Panc1 (cell line): ENCODE results near the gene ARHGEF37. TPM values are rescaled to one million over a fixed set of nuclear protein-coding genes. Genes with fewer than 3 reads are reported as not detected.

Source experiments
- ATAC-seq: fragments of 200-7000 bp; cut with Tn5 transposase; 2 replicates; pipeline ENCODE4 v1.9.1; 2020; ENCODE audit warnings: mild to moderate bottlenecking, moderate library complexity
- BruUV-seq: library from RNA; stranded (reverse); fragments of 400-500 nt; replicated peaks from 2 replicates; lab custom pipeline; 2021; lab: Mats Ljungman, UMichigan
- CTCF ChIA-PET: fragments of 300-600 bp; sonication (Branson Sonifier 250); formaldehyde crosslinking; loops from one replicate; lab custom pipeline; 2022; ENCODE audit warnings: antibody characterized with exemption; lab: Charles Lee
- POLR2A ChIA-PET: fragments of 300-600 bp; sonication (Branson Sonifier 250); formaldehyde crosslinking; loops from one replicate; lab custom pipeline; 2022; ENCODE audit warnings: antibody characterized with exemption; lab: Charles Lee
- DNase-seq: peaks from one replicate; pipeline ENCODE4 v3.0.0-alpha.2; 2010; ENCODE audit warnings: low read depth, low spot score
- H3K27ac ChIP-seq: 2 replicates; pipeline ENCODE4 v1.5.1; 2011; ENCODE audit warnings: mild to moderate bottlenecking, low read length, inconsistent platforms
- H3K27me3 ChIP-seq: fragments of 200-500 bp; sonication (Bioruptor generic); 2 replicates; pipeline ENCODE4 v1.6.0; 2014; ENCODE audit warnings: low read length, inconsistent platforms; ENCODE audit not compliant: control insufficient read depth, insufficient read depth
- H3K36me3 ChIP-seq: fragments of 200-500 bp; sonication (Bioruptor generic); 2 replicates; pipeline ENCODE4 v1.5.1; 2014; ENCODE audit warnings: inconsistent platforms, mild to moderate bottlenecking, low read length, moderate library complexity; ENCODE audit not compliant: control insufficient read depth, insufficient read depth
- H3K4me1 ChIP-seq: 2 replicates; pipeline ENCODE4 v1.5.1; 2011; ENCODE audit warnings: inconsistent platforms, mild to moderate bottlenecking, low read length, moderate library complexity; ENCODE audit not compliant: control insufficient read depth, insufficient read depth
- H3K4me3 ChIP-seq, 2 experiments: 2 replicates each; pipeline ENCODE4 v1.5.1; 2011 to 2012; ENCODE audit warnings: low read depth in 2 of 2, low read length in 2 of 2, mild to moderate bottlenecking in 2 of 2, inconsistent platforms in 1 of 2, moderate library complexity in 1 of 2
- H3K9me3 ChIP-seq: fragments of 200-500 bp; sonication (Bioruptor generic); 2 replicates; pipeline ENCODE4 v1.5.1; 2014; ENCODE audit warnings: low read depth, mild to moderate bottlenecking, inconsistent platforms, low read length, moderate library complexity; ENCODE audit not compliant: control insufficient read depth, insufficient read depth
- CTCF ChIP-seq: fragments of 450-650 bp; IDR thresholded peaks from 2 replicates; pipeline ENCODE4 v1.5.1; 2017; ENCODE audit warnings: mild to moderate bottlenecking
- POLR2AphosphoS5 ChIP-seq: IDR thresholded peaks from 2 replicates; pipeline ENCODE4 v1.6.1; 2012; ENCODE audit warnings: mild to moderate bottlenecking, low read depth, low read length, moderate library complexity
- SIN3A ChIP-seq: IDR thresholded peaks from 2 replicates; pipeline ENCODE4 v1.6.1; 2012; ENCODE audit warnings: low read depth, mild to moderate bottlenecking, low read length, moderate library complexity, borderline replicate concordance; ENCODE audit not compliant: insufficient read depth
- TCF7L2 ChIP-seq: IDR thresholded peaks from 2 replicates; pipeline ENCODE4 v1.6.1; 2011; ENCODE audit warnings: mild to moderate bottlenecking, low read depth, low read length, inconsistent platforms
- in situ Hi-C: cut with HindIII; loops from 2 replicates; pipeline ENCODE4 v1.10.0; 2016; ENCODE audit warnings: low sequenced_read_pairs, low pct_unique_long_range_greater_than_20kb
- intact Hi-C: fragments of 100-400 bp; cut with micrococcal nuclease; formaldehyde crosslinking; loops from one replicate; pipeline ENCODE4 v1.10.0; 2022; ENCODE audit not compliant: unreplicated experiment
- total RNA-seq: library from RNA; stranded (reverse); gene quantifications from one replicate; pipeline ENCODE4 v1.2.1, GENCODE V29; 2021; ENCODE audit not compliant: unreplicated experiment
- TF ChIP-seq, protein P1 (sequence below), 2 experiments: IDR thresholded peaks; 2 replicates each; pipeline ENCODE4 v1.6.1; 2011 to 2012; ENCODE audit warnings: low read depth in 2 of 2, control low read depth in 1 of 2, low read length in 1 of 2, mild to moderate bottlenecking in 1 of 2, moderate library complexity in 1 of 2; ENCODE audit not compliant: insufficient read depth in 1 of 2

Gene ARHGEF37
- total RNA-seq, 1 experiment from 2014 or later = 3.2 TPM

- ChIA-PET POLR2A (no interaction called here), CTCF (interaction anchor here (0.5 kb wide), 1 partner anchor 101 kb away, joined by 3 read pairs; the partner anchor contains the start of gene PPARGC1B)
- BruUV-seq = no TSS peak
- Histone ChIP-seq H3K27me3 (no peaks in the 10 kb centered on the region), H3K4me1 (peaks cover 3% of the 10 kb centered on the region), H3K36me3 (no peaks in the 10 kb centered on the region), H3K9me3 (no peaks in the 10 kb centered on the region), H3K4me3 (no peak overlapping the region), H3K27ac (no peak overlapping the region)
- TF ChIP-seq TCF7L2 (no peak), CTCF (no peak), SIN3A (no peak)
- DNase-seq (no peak), ATAC-seq (no peak)
- in situ Hi-C loops (no loop called here), intact Hi-C loops (no loop called here)
Measured at GRCh38 chr5:149629421-149629820, 48.1 kb downstream of the ARHGEF37 start.

GRCh38 chr5:149630337-149630736 is 49.0 kb downstream of the ARHGEF37 start:
- Histone ChIP-seq H3K36me3 (no peaks in the 10 kb centered on the region), H3K4me3 (no peak overlapping the region), H3K27me3 (no peaks in the 10 kb centered on the region), H3K27ac (no peak overlapping the region), H3K9me3 (no peaks in the 10 kb centered on the region), H3K4me1 (peaks cover 5% of the 10 kb centered on the region)
- no peak for TF ChIP-seq POLR2AphosphoS5
- no peak for TF ChIP-seq CTCF
- TF ChIP-seq, protein P1, sequence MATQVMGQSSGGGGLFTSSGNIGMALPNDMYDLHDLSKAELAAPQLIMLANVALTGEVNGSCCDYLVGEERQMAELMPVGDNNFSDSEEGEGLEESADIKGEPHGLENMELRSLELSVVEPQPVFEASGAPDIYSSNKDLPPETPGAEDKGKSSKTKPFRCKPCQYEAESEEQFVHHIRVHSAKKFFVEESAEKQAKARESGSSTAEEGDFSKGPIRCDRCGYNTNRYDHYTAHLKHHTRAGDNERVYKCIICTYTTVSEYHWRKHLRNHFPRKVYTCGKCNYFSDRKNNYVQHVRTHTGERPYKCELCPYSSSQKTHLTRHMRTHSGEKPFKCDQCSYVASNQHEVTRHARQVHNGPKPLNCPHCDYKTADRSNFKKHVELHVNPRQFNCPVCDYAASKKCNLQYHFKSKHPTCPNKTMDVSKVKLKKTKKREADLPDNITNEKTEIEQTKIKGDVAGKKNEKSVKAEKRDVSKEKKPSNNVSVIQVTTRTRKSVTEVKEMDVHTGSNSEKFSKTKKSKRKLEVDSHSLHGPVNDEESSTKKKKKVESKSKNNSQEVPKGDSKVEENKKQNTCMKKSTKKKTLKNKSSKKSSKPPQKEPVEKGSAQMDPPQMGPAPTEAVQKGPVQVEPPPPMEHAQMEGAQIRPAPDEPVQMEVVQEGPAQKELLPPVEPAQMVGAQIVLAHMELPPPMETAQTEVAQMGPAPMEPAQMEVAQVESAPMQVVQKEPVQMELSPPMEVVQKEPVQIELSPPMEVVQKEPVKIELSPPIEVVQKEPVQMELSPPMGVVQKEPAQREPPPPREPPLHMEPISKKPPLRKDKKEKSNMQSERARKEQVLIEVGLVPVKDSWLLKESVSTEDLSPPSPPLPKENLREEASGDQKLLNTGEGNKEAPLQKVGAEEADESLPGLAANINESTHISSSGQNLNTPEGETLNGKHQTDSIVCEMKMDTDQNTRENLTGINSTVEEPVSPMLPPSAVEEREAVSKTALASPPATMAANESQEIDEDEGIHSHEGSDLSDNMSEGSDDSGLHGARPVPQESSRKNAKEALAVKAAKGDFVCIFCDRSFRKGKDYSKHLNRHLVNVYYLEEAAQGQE (IDR thresholded peaks at IDR 0.05; ENCODE audit: insufficient read depth in 1 of 2, low read depth in 2 of 2, low read length in 1 of 2) = no peak
- TF ChIP-seq SIN3A = no peak
- no peak for TF ChIP-seq TCF7L2
- no peak for ATAC-seq
- CTCF ChIA-PET = no interaction called here
- intact Hi-C loops (no loop called here), in situ Hi-C loops (no loop called here)
- POLR2A ChIA-PET = no interaction called here
- BruUV-seq = no TSS peak
- no peak for DNase-seq

DNA sequence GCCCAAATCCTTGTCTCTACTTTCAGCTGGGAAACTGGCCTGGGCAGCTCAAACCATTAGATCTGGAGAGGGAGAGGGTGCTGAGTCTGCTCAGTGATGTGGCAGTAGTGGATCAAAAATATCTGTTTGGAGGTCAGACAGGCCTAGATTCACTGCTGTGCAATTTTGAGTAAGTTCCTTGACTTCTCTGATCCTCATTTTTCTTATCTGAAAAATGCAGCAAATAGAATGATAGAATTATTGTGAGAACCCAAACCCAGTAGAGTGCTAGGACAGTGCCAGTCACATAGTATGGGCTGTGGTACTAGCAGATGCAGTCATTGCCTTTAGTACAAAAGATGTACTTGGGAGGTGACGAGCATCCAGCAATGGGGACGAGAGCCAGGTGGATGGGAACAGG is 50.2 kb downstream of the ARHGEF37 start:
- Histone ChIP-seq H3K36me3 (no peaks in the 10 kb centered on the region), H3K27ac (no peak overlapping the region), H3K27me3 (no peaks in the 10 kb centered on the region), H3K4me3 (no peak overlapping the region), H3K4me1 (peaks cover 5% of the 10 kb centered on the region), H3K9me3 (no peaks in the 10 kb centered on the region)
- TF ChIP-seq, protein P1 (IDR thresholded peaks at IDR 0.05; ENCODE audit: insufficient read depth in 1 of 2, low read depth in 2 of 2, low read length in 1 of 2) = no peak
- TF ChIP-seq CTCF (no peak), SIN3A (no peak), POLR2AphosphoS5 (no peak), TCF7L2 (no peak)
- ATAC-seq (no peak), DNase-seq (no peak)
- ChIA-PET CTCF (interaction anchor here (0.7 kb wide), 1 partner anchor 142 kb away, joined by 4 read pairs; no protein-coding TSS in a partner anchor), POLR2A (no interaction called here)
- in situ Hi-C loops = no loop called here
- BruUV-seq = no TSS peak
- intact Hi-C loops = no loop called here
